ENCODE measurements around the gene CAB39. TPM values are rescaled to one million over a fixed set of nuclear protein-coding genes. Genes with fewer than 3 reads are reported as not detected.
A peak's percentile ranks its signal among the peaks of the same experiment; 100 is the strongest.

CAB39 gene
- polyA plus RNA-seq, 1 donor from 2014 or later = 118 TPM

DNA sequence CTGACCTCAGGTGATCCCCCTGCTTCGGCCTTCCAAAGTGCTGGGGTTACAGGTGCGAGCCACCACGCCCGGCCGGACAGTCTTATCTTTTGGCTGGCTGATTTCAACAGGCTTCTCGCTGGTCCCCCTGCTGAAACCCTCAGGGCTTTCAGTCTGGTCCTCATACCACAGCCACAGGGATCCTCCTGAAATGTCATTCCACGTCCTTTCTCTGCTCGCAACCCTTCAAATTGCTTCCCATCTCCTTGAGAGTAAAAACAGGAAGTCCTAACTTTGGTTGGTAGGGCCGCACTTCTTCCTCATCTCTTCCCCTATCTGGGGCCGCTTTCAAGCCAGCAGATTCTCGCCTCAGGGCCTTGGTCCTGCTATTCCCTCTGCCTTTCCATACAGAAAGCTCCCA lies 1.4 kb upstream of the CAB39 start:
- H3K9me3 ChIP-seq (ENCODE audit: low read length) = no peaks in the 10 kb centered on the region
- no peaks in the 10 kb centered on the region for H3K9me2 ChIP-seq (ENCODE audit: insufficient read depth, low read length)
- no peak overlapping the region for H3K27ac ChIP-seq (ENCODE audit: low read length)
- no peak overlapping the region for H3K4me3 ChIP-seq (ENCODE audit: low read length)
- TF ChIP-seq SMC3 (conservative IDR thresholded peaks at IDR 0.05; ENCODE audit: poor library complexity) = no peak
- no peaks in the 10 kb centered on the region for H3K27me3 ChIP-seq (ENCODE audit: insufficient read depth, low read depth, low read length)
- peaks cover 25% of the 10 kb centered on the region for H3K79me2 ChIP-seq (replicated peaks; ENCODE audit: insufficient read depth, low read length)
- no peaks in the 10 kb centered on the region for H3F3A ChIP-seq (ENCODE audit: insufficient read depth, low read length, poor library complexity, severe bottlenecking)
- H3K36me3 ChIP-seq (ENCODE audit: insufficient read depth, low read length) = peaks cover 6% of the 10 kb centered on the region
- H2AFZ ChIP-seq (ENCODE audit: low read depth, low read length) = no peak overlapping the region
- no peak overlapping the region for H3K9ac ChIP-seq (ENCODE audit: low read length)
- H3K4me2 ChIP-seq (ENCODE audit: low read length) = no peak overlapping the region
- no peaks in the 10 kb centered on the region for H4K20me1 ChIP-seq (ENCODE audit: insufficient read depth)

- TF ChIP-seq, protein P1, sequence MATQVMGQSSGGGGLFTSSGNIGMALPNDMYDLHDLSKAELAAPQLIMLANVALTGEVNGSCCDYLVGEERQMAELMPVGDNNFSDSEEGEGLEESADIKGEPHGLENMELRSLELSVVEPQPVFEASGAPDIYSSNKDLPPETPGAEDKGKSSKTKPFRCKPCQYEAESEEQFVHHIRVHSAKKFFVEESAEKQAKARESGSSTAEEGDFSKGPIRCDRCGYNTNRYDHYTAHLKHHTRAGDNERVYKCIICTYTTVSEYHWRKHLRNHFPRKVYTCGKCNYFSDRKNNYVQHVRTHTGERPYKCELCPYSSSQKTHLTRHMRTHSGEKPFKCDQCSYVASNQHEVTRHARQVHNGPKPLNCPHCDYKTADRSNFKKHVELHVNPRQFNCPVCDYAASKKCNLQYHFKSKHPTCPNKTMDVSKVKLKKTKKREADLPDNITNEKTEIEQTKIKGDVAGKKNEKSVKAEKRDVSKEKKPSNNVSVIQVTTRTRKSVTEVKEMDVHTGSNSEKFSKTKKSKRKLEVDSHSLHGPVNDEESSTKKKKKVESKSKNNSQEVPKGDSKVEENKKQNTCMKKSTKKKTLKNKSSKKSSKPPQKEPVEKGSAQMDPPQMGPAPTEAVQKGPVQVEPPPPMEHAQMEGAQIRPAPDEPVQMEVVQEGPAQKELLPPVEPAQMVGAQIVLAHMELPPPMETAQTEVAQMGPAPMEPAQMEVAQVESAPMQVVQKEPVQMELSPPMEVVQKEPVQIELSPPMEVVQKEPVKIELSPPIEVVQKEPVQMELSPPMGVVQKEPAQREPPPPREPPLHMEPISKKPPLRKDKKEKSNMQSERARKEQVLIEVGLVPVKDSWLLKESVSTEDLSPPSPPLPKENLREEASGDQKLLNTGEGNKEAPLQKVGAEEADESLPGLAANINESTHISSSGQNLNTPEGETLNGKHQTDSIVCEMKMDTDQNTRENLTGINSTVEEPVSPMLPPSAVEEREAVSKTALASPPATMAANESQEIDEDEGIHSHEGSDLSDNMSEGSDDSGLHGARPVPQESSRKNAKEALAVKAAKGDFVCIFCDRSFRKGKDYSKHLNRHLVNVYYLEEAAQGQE (IDR thresholded peaks at IDR 0.05; ENCODE audit: borderline replicate concordance) = peak; percentile 14
- TF ChIP-seq SMC3 (conservative IDR thresholded peaks at IDR 0.05; ENCODE audit: poor library complexity) = no peak
- TF ChIP-seq TAF1 (IDR thresholded peaks at IDR 0.05; ENCODE audit: low read depth) = peak; percentile 33
- no peaks in the 10 kb centered on the region for H3K27me3 ChIP-seq (ENCODE audit: insufficient read depth, low read depth, low read length)
- no peaks in the 10 kb centered on the region for H3K9me3 ChIP-seq (ENCODE audit: low read length)
- no peaks in the 10 kb centered on the region for H3F3A ChIP-seq (ENCODE audit: insufficient read depth, low read length, poor library complexity, severe bottlenecking)
- no peaks in the 10 kb centered on the region for H3K9me2 ChIP-seq (ENCODE audit: insufficient read depth, low read length)
- no peaks in the 10 kb centered on the region for H4K20me1 ChIP-seq (ENCODE audit: insufficient read depth)
- peak overlapping the region; percentile 94 for H3K4me2 ChIP-seq (ENCODE audit: low read length)
- peak overlapping the region; percentile 84 for H3K9ac ChIP-seq (ENCODE audit: low read length)
- H3K36me3 ChIP-seq (ENCODE audit: insufficient read depth, low read length) = peaks cover 6% of the 10 kb centered on the region
- H3K79me2 ChIP-seq (replicated peaks; ENCODE audit: insufficient read depth, low read length) = peaks cover 48% of the 10 kb centered on the region
- H3K4me3 ChIP-seq (ENCODE audit: low read length) = peak overlapping the region; percentile 75
- no peak overlapping the region for H2AFZ ChIP-seq (ENCODE audit: low read depth, low read length)
- H3K27ac ChIP-seq (ENCODE audit: low read length) = peak overlapping the region; percentile 80
Observed at GRCh38 chr2:230713331-230714135, 891 bp downstream of the CAB39 start.

DNA sequence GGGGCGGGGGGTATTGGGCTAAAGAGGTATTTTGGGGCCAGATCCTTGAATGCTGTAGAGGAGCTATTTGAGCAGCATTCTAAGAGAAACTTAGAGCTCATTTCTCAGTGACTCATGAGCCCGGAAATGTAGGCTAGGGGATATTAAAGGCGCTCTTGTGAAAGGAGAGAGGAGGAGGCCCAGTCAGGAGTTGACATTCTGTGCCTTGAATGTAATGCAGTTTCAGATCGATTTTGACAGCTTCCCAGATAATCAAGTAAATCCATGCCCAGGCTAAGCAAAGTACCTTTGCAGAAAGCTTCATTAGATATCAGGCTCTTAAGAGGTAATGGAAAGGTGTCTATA lies 1.5 kb downstream of the CAB39 start:
- H3K27me3 ChIP-seq (ENCODE audit: insufficient read depth, low read depth, low read length) = no peaks in the 10 kb centered on the region
- H2AFZ ChIP-seq (ENCODE audit: low read depth, low read length) = no peak overlapping the region
- H3K9me2 ChIP-seq (ENCODE audit: insufficient read depth, low read length) = no peaks in the 10 kb centered on the region
- no peaks in the 10 kb centered on the region for H3K9me3 ChIP-seq (ENCODE audit: low read length)
- H3F3A ChIP-seq (ENCODE audit: insufficient read depth, low read length, poor library complexity, severe bottlenecking) = no peaks in the 10 kb centered on the region
- H3K36me3 ChIP-seq (ENCODE audit: insufficient read depth, low read length) = peaks cover 6% of the 10 kb centered on the region
- H3K79me2 ChIP-seq (replicated peaks; ENCODE audit: insufficient read depth, low read length) = peaks cover 54% of the 10 kb centered on the region
- H3K4me3 ChIP-seq (ENCODE audit: low read length) = peak overlapping the region; percentile 75
- peak overlapping the region; percentile 80 for H3K27ac ChIP-seq (ENCODE audit: low read length)
- H3K9ac ChIP-seq (ENCODE audit: low read length) = peak overlapping the region; percentile 84
- no peaks in the 10 kb centered on the region for H4K20me1 ChIP-seq (ENCODE audit: insufficient read depth)
- H3K4me2 ChIP-seq (ENCODE audit: low read length) = peak overlapping the region; percentile 94
- TF ChIP-seq EZH2 (IDR thresholded peaks at IDR 0.05; ENCODE audit: borderline replicate concordance, insufficient read depth, low read length, poor library complexity, severe bottlenecking) (no peak), SMC3 (conservative IDR thresholded peaks at IDR 0.05; ENCODE audit: poor library complexity) (no peak), EP300 (conservative IDR thresholded peaks at IDR 0.05; ENCODE audit: poor library complexity, severe bottlenecking) (no peak), MXI1 (conservative IDR thresholded peaks at IDR 0.05; ENCODE audit: poor library complexity, severe bottlenecking) (no peak), POLR2AphosphoS5 (IDR thresholded peaks at IDR 0.05) (no peak), CTCF (IDR thresholded peaks at IDR 0.05; ENCODE audit: poor library complexity, severe bottlenecking) (no peak), RAD21 (conservative IDR thresholded peaks at IDR 0.05) (no peak), TAF1 (IDR thresholded peaks at IDR 0.05; ENCODE audit: low read depth) (no peak)
- TF ChIP-seq, protein P1 (IDR thresholded peaks at IDR 0.05; ENCODE audit: borderline replicate concordance) = no peak

Measured in neural cell (in vitro differentiated cells).